MCF 10A (cell line): ENCODE data around the gene MORN2. TPM values are rescaled to one million over a fixed set of nuclear protein-coding genes. Genes with fewer than 3 reads are reported as not detected.
"Not testable (repeated sequence)": the region's sequence is repeated elsewhere in the genome, so short reads cannot be mapped to it uniquely, and the experiment has no call there.

ENCODE experiments used
- Bru-seq: library from RNA; stranded (reverse); fragments of 400-500 nt; gene quantifications from one replicate; lab custom pipeline; 2021; lab: Mats Ljungman, UMichigan
- BruChase-seq, 2 experiments: library from RNA; stranded (reverse); fragments of 400-500 nt; gene quantifications; one replicate each; lab custom pipeline; 2021; lab: Mats Ljungman, UMichigan
- BruUV-seq: library from RNA; stranded (reverse); fragments of 400-500 nt; replicated peaks from 2 replicates; lab custom pipeline; 2021; lab: Mats Ljungman, UMichigan
- CTCF ChIA-PET: fragments of 300-600 bp; sonication (Branson Sonifier 250); formaldehyde crosslinking; extraction: SDS; loops from one replicate; lab custom pipeline; 2021; ENCODE audit warnings: antibody characterized with exemption, inconsistent platforms; lab: Yijun Ruan, JAX
- POLR2A ChIA-PET: fragments of 300-600, 350-650 bp; sonication (Branson Sonifier 250); formaldehyde crosslinking; extraction: SDS; loops from one replicate; lab custom pipeline; 2020; ENCODE audit warnings: antibody characterized with exemption, inconsistent platforms; lab: Yijun Ruan, JAX
- DNase-seq: peaks from one replicate; pipeline ENCODE4 v3.0.0-alpha.2; 2018; ENCODE audit not compliant: unreplicated experiment
- H3K27ac Mint-ChIP-seq: one replicate; pipeline ENCODE4 v1.8.0; 2022; ENCODE audit warnings: mild to moderate bottlenecking, low read depth, mixed read lengths; ENCODE audit not compliant: unreplicated experiment
- H3K27me3 Mint-ChIP-seq: one replicate; pipeline ENCODE4 v1.8.0; 2022; ENCODE audit warnings: mixed read lengths; ENCODE audit not compliant: insufficient read depth, unreplicated experiment
- H3K36me3 Mint-ChIP-seq: one replicate; pipeline ENCODE4 v1.8.0; 2022; ENCODE audit warnings: mild to moderate bottlenecking, moderate library complexity, mixed read lengths; ENCODE audit not compliant: insufficient read depth, unreplicated experiment
- H3K4me1 Mint-ChIP-seq: one replicate; pipeline ENCODE4 v1.8.0; 2022; ENCODE audit warnings: mixed read lengths; ENCODE audit not compliant: insufficient read depth, unreplicated experiment
- H3K4me3 Mint-ChIP-seq: one replicate; pipeline ENCODE4 v1.8.0; 2022; ENCODE audit warnings: mild to moderate bottlenecking, moderate library complexity, mixed read lengths; ENCODE audit not compliant: unreplicated experiment
- H3K9me3 Mint-ChIP-seq: one replicate; pipeline ENCODE4 v1.8.0; 2022; ENCODE audit warnings: mixed read lengths; ENCODE audit not compliant: unreplicated experiment
- CTCF ChIP-seq: fragments of 200-600 bp; IDR thresholded peaks from one replicate; pipeline ENCODE4 v1.8.0; 2022; ENCODE audit warnings: antibody characterized with exemption, mild to moderate bottlenecking; ENCODE audit not compliant: unreplicated experiment
- intact Hi-C: fragments of 100-400 bp; cut with micrococcal nuclease; formaldehyde crosslinking; loops from 2 replicates; pipeline ENCODE4 v1.14.1; 2022
- long read RNA-seq: library from polyadenylated mRNA; stranded (forward); transcript quantifications from one replicate; pipeline ENCODE4 v2.0.0, GENCODE V29; 2022
- total RNA-seq: library from RNA; stranded (reverse); gene quantifications from 2 replicates; pipeline ENCODE4 v1.2.3, GENCODE V29; 2022

Gene MORN2
- 13.9 and 14.8 TPM in 2 replicates for total RNA-seq
- Bru-seq, nascent RNA: percentile 64 among the genes with signal in this experiment
- percentile 61 among the genes with signal in this experiment for BruChase-seq, experiment 1, labeled RNA remaining after a 6-hour chase
- BruChase-seq, experiment 2, labeled RNA remaining after a 2-hour chase: percentile 52 among the genes with signal in this experiment
- long read RNA-seq, transcript MORN2-201 (5 exons, 739 nt): major isoform, 17 of 19 reads
- long read RNA-seq, partial matches to known transcripts: 0 of 19 reads
- long read RNA-seq, other reads (novel, unspliced or antisense): 2 of 19 reads

- Mint-ChIP-seq H3K27me3 (no peaks in the 10 kb centered on the region), H3K36me3 (no peaks in the 10 kb centered on the region), H3K9me3 (peaks cover 8% of the 10 kb centered on the region), H3K4me3 (peak within 1 kb of the TSS; percentile 91), H3K27ac (peak within 1 kb of the TSS; percentile 89), H3K4me1 (peaks cover 6% of the 10 kb centered on the region)
- ChIA-PET CTCF (interaction anchor here (0.6 to 1.7 kb wide), 2 partner anchors 12 to 72 kb away, joined by 5 to 13 read pairs; no protein-coding TSS in a partner anchor), POLR2A (interaction anchor here (0.5 to 1.9 kb wide), 14 partner anchors 10 to 648 kb away, joined by 3 to 11 read pairs (median 4); partner anchors contain the start of genes ARHGEF33 and SRSF7)
- peak; percentile 82 for DNase-seq
- TF ChIP-seq CTCF: no peak
- intact Hi-C loops: no loop called here
- BruUV-seq: no TSS peak
Observed at GRCh38 chr2:38875576-38876367, at the start of gene MORN2, which contains the start of gene DHX57. Gene MORN2 (plus strand): TSS chr2:38875976. Gene DHX57 (minus strand): TSS chr2:38875934. CDS start chr2:38868405, 7,529 bp downstream.

GRCh38 chr2:38827539-38828145 lies 48.1 kb upstream of the MORN2 start:
- H3K27me3 Mint-ChIP-seq, BruUV-seq, H3K9me3 Mint-ChIP-seq, H3K4me1 Mint-ChIP-seq, intact Hi-C loops, H3K27ac Mint-ChIP-seq, H3K4me3 Mint-ChIP-seq: not testable (repeated sequence)
- CTCF ChIA-PET: interaction anchor here (0.7 kb wide), 1 partner anchor 234 kb away, joined by 4 read pairs; no protein-coding TSS in a partner anchor
- POLR2A ChIA-PET: interaction anchor here (0.6 to 0.8 kb wide), 4 partner anchors 13 to 511 kb away, joined by 3 read pairs; no protein-coding TSS in a partner anchor
- peak; percentile 34 for DNase-seq
- H3K36me3 Mint-ChIP-seq: peaks cover 58% of the 10 kb centered on the region

GRCh38 chr2:38828460-38828859 lies 47.3 kb upstream of the MORN2 start:
- H3K36me3 Mint-ChIP-seq: peaks cover 58% of the 10 kb centered on the region
- ChIA-PET CTCF (interaction anchor here (0.6 to 0.7 kb wide), 3 partner anchors 9 to 233 kb away, joined by 3 to 4 read pairs (median 4); no protein-coding TSS in a partner anchor), POLR2A (interaction anchor here (0.6 to 0.8 kb wide), 2 partner anchors 270 to 512 kb away, joined by 3 read pairs; no protein-coding TSS in a partner anchor)
- H3K4me1 Mint-ChIP-seq: peaks cover 7% of the 10 kb centered on the region
- no TSS peak for BruUV-seq
- H3K4me3 Mint-ChIP-seq: no peak overlapping the region
- intact Hi-C loops: no loop called here
- H3K27ac Mint-ChIP-seq: no peak overlapping the region
- no peaks in the 10 kb centered on the region for H3K27me3 Mint-ChIP-seq
- H3K9me3 Mint-ChIP-seq: no peaks in the 10 kb centered on the region
- DNase-seq: no peak
- no peak for TF ChIP-seq CTCF

GRCh38 chr2:38829971-38830370 lies 45.8 kb upstream of the MORN2 start:
- intact Hi-C loops: no loop called here
- no TSS peak for BruUV-seq
- no peaks in the 10 kb centered on the region for H3K27me3 Mint-ChIP-seq
- ChIA-PET POLR2A (no interaction called here), CTCF (no interaction called here)
- peaks cover 57% of the 10 kb centered on the region for H3K36me3 Mint-ChIP-seq
- no peak overlapping the region for H3K27ac Mint-ChIP-seq
- no peaks in the 10 kb centered on the region for H3K9me3 Mint-ChIP-seq
- DNase-seq: no peak
- no peak overlapping the region for H3K4me3 Mint-ChIP-seq
- H3K4me1 Mint-ChIP-seq: peaks cover 7% of the 10 kb centered on the region
- no peak for TF ChIP-seq CTCF
